ENCODE measurements around the gene FGF14.
"Not testable (repeated sequence)": the region's sequence is repeated elsewhere in the genome, so short reads cannot be mapped to it uniquely, and the experiment has no call there.

Gene FGF14

DNA sequence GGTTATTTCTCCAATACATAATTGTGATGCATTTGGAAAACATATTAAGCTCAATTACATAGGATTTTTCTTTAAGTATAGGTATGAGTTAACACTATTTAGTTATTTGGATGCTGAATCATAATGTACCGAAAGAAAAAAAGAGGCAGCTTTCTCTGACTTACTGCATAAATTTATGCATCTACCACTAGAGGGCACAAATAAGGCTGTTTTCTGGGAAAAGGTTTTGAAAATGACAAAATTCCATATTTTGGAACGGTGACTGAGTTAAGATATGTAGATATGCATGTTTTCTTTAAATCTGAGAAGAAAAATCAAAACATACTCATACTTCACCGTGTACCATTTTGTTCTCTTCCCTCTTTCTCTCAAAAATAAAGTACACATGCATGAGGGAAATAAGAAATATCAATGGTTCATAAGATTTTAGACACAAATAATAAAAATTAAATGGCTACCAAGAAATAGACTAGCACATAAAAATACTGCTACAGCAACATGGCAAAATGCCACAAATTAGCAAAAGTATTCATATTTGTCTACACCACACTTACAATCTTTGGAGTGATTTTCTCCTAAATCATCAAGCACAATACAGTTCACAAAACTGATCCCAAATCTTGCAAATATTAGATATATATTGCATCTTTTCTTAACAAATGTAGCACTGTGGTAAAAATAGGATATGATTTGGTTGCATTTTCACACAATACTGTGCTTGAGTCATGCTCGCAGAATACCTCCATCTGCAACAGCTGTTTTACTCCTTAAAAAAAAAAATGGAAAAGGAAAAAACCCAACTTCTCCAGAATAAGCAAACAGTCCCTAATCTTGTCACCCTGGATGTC is 260.0 kb downstream of the FGF14 start:
- TF ChIP-seq TAF1 (IDR thresholded peaks at IDR 0.05; ENCODE audit: borderline replicate concordance, low read depth, low read length) (no peak), POLR2AphosphoS5 (IDR thresholded peaks at IDR 0.05; ENCODE audit: low read depth, low read length) (no peak), POLR2A (IDR thresholded peaks at IDR 0.05; ENCODE audit: low read depth, low read length) (no peak)
- DNase-seq (ENCODE audit: insufficient read length) (no peak), FAIRE-seq (no peak)

DNA sequence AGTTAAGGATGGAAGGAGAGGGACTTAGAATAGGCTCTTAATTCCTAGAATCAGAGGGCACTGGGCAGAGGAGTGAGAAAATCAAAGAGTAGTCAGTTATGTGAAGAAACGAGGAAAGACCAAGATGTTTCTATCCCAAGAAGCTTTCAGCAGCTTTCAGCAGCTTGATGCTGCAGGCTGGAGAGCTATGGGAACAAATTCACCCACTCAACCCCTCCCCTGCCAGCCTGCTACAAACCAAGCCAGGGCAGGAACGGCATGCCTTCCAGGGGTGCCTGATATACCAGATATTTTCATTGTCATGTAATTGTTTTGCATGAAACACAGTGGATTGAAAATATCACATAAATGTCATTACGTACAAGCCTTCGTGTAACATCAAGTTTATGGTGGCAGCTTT is 262.2 kb downstream of the FGF14 start:
- TF ChIP-seq POLR2A (IDR thresholded peaks at IDR 0.05; ENCODE audit: low read depth, low read length) (no peak), POLR2AphosphoS5 (IDR thresholded peaks at IDR 0.05; ENCODE audit: low read depth, low read length) (no peak), TAF1 (IDR thresholded peaks at IDR 0.05; ENCODE audit: borderline replicate concordance, low read depth, low read length) (no peak)
- DNase-seq (ENCODE audit: insufficient read length) (no peak), FAIRE-seq (no peak)

DNA sequence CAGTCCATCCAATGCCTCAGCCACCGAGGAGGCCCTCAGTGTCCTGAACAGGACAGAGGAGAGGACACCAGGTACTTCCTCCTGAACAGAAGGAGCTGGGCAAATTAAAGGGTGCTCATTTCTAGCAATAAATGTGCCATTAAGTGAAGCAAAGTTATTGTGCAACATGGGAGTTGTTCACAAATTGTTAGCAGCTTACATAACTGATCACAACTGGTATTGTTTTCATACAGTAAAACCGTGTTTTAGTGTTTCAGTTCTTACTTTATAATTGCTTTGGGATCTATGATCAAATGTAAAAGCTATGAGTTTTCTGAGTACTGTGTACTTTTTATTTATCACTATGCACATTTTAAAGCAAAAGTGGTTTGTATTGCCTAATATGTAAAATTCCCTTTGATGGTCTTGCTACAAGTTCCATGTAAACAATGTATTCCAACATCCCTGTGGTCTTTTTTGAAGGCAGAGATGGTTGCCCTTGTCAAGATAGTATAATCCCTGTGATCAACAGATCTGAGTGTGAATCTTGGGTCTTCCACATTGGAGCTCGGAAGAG is 263.1 kb downstream of the FGF14 start:
- TF ChIP-seq TAF1 (IDR thresholded peaks at IDR 0.05; ENCODE audit: borderline replicate concordance, low read depth, low read length) (no peak), POLR2A (IDR thresholded peaks at IDR 0.05; ENCODE audit: low read depth, low read length) (no peak)
- DNase-seq (ENCODE audit: insufficient read length) (no peak), FAIRE-seq (no peak)

DNA sequence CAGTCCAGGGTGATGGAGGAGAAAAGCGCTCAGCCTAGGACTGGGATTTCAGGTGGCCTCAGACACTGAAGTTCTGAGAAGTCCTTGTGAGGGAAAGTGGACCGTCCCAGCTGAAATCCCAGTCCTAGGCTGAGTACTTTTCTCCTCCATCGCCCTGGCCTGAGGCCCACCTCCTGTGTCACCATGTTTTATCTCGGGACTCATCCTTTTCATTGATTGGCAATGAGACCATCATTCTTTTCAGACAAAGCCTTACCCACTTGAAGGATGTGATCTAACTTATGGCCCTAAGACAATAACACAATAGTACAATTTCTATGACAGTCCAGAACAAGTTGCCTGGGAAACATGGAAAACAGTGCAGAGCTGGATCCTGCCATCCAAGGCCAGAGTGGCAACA is 263.9 kb downstream of the FGF14 start:
- DNase-seq (ENCODE audit: insufficient read length); FAIRE-seq: not testable (repeated sequence)

DNA sequence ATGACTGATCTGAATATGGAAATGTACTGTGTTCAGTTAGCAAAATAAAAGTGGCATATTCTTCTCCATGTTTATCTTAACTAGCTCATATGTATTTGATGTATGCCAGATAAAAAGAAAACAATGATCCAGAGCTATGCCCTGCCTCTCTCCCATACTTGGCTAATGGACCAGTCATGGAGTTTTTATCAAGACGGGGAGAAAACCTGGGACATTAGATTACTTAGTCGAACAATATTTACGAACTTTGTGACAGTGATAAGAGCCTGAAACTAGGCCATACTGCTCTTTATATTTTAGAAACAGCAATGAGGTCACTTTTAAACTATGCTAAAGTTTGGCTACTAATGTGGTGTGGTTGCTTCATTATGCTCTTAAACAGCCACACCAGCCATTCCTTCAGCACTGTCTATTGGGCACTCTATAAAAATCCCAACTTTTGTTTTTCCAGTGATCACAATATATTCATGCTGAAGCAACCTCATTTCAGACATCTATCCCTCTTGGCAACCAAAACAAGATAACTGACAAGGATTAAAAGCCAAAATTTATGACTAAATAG is 265.0 kb downstream of the FGF14 start:
- no peak for FAIRE-seq
- DNase-seq (ENCODE audit: insufficient read length) = no peak
- TF ChIP-seq TAF1 (IDR thresholded peaks at IDR 0.05; ENCODE audit: borderline replicate concordance, low read depth, low read length) (no peak), POLR2A (IDR thresholded peaks at IDR 0.05; ENCODE audit: low read depth, low read length) (no peak), POLR2AphosphoS5 (IDR thresholded peaks at IDR 0.05; ENCODE audit: low read depth, low read length) (no peak)

DNA sequence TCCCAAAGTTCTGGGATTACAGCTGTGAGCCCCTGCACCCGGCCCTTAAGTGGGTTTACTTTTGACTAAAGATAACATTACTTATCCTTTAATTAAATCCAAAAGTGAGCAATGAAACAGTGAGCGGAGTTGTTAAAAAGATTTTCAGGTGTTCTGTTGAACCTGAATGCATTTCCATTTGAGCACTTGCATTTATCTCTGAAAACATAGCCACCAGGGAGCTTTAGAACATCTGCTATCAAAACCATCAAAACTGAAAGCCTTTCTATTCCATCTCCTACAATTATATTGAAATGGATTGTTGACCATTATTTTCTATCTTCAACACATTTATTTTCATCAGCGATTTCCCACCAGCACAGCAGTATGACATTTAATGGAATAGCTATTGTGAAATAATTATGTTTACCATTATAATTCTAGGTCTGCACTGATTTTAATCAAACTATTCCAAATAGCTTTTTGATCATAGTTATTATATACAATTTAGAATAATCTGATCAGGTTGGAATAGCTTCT is 269.0 kb downstream of the FGF14 start:
- DNase-seq (ENCODE audit: insufficient read length) = no peak
- TF ChIP-seq TAF1 (IDR thresholded peaks at IDR 0.05; ENCODE audit: borderline replicate concordance, low read depth, low read length) (no peak), POLR2AphosphoS5 (IDR thresholded peaks at IDR 0.05; ENCODE audit: low read depth, low read length) (no peak), POLR2A (IDR thresholded peaks at IDR 0.05; ENCODE audit: low read depth, low read length) (no peak)
- FAIRE-seq = no peak

DNA sequence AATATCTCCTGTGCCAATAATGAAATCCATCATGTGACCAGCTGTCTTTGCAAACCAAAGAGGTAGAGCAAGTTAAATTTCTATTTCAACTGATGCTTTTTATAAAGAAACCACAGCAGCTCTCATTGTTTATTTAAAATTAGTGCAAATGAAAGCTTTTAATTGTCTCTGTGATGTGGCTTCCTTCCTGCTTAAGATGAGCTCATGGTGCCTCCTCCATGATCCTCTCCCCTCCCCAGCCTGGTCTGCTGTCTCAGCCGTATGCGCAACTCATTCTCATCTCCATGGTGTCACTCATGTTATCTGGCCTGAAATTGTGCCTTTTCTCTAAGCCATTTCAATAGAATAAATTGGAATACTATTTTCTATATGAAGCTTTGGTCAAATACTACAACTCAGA is 270.6 kb downstream of the FGF14 start:
- no peak for DNase-seq (ENCODE audit: insufficient read length)
- TF ChIP-seq TAF1 (IDR thresholded peaks at IDR 0.05; ENCODE audit: borderline replicate concordance, low read depth, low read length) (no peak), POLR2AphosphoS5 (IDR thresholded peaks at IDR 0.05; ENCODE audit: low read depth, low read length) (no peak), POLR2A (IDR thresholded peaks at IDR 0.05; ENCODE audit: low read depth, low read length) (no peak)
- no peak for FAIRE-seq

DNA sequence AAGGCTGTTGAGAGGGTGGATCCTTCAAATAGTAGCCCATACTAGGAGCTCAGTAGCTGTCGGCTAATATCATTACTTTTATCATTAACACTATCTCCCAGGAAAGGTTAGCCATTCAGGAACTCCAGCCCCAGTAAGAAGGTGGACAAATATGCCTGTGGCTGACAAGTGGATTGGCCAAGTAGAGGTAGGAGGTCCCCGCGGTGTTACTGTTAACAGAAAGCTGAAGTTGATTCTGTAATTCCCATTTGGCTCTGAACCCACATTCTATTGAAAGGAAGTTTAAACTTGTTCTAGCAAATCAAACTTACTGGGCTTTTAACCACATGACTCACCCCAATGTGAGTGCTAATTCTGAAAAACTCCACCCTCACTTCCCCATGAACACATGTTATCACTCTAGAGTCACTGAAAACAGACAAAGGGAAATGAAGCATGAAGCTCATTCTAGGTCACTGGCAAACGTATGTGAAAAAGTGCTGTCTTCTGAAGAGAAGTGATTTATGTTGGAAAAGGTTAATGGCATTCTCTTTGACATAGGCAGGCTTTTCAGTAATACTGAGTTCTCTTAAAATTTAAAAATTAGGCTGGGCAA is 273.5 kb downstream of the FGF14 start:
- DNase-seq (ENCODE audit: insufficient read length) = no peak
- TF ChIP-seq TAF1 (IDR thresholded peaks at IDR 0.05; ENCODE audit: borderline replicate concordance, low read depth, low read length) = no peak
- FAIRE-seq = no peak

DNA sequence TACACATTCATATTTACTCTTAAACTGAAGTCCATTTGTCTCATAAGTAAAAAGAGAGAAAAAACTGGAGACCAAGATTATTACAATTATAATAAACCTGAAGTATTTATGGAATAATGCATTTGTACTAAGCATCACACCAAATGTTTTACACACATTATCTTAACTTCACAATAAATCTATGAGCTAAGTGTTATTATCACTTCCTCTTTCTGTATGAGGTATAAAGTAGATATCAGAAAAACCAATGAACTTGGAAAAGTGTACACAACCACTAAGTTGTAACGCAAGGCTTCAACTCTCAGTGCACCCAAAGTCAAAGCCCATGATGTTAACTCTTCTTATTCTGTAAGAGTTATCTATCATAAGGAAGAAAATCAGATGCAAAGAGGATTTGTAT is 274.7 kb downstream of the FGF14 start:
- no peak for TF ChIP-seq TAF1 (IDR thresholded peaks at IDR 0.05; ENCODE audit: borderline replicate concordance, low read depth, low read length)
- no peak for TF ChIP-seq POLR2AphosphoS5 (IDR thresholded peaks at IDR 0.05; ENCODE audit: low read depth, low read length)
- no peak for TF ChIP-seq POLR2A (IDR thresholded peaks at IDR 0.05; ENCODE audit: low read depth, low read length)
- FAIRE-seq = no peak
- DNase-seq (ENCODE audit: insufficient read length) = no peak

DNA sequence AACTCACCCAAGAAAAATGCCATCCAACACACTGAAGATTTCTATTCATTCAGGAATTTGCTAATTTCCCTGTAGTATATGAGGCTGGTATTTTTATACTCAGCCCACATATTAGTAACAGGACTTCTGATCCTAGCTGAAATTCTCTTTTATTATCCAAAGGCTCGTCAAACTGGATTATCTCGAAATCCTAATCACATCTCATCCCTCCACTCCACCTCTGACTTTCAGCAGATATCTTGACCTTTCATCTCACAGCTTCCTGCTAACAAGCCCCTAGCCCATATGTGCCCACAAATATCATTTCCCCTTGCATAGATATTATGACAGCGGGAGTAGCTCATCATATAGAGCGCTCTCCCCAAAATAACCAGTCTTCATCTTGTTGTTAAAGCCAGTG is 279.7 kb downstream of the FGF14 start:
- no peak for TF ChIP-seq TAF1 (IDR thresholded peaks at IDR 0.05; ENCODE audit: borderline replicate concordance, low read depth, low read length)
- no peak for DNase-seq (ENCODE audit: insufficient read length)
- FAIRE-seq = no peak

DNA sequence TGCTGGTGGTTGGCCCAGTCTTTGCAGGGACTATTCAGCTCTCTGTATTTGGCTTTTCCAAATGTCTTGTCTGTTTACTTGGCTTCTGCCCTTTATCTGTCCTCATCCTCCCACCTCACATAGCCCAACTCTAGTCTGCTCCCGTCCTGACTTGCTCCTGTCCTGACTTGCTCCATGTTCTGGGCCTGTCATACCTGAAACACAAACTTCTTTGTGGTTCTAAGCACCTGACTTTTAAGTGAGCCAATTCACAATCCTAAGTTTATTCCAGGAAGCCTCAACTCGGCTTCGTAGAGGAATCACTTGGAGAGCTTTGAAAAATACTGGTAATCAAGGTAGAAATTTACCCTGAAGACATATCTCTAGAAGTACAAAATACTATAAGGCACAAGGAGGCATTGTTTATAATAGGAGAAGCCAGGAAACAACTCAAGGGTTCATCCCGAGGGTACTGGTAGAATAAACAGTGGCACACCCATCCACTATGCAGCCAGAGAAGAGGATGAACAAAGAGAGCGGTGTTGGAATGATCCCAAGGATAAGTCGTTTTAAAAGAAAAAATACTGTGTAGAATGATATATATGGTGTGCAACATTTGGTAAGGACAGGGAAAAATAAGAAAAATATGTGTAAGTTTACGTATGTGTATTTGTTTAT is 284.5 kb downstream of the FGF14 start:
- TF ChIP-seq POLR2A (IDR thresholded peaks at IDR 0.05; ENCODE audit: low read depth, low read length) (no peak), TAF1 (IDR thresholded peaks at IDR 0.05; ENCODE audit: borderline replicate concordance, low read depth, low read length) (no peak)
- DNase-seq (ENCODE audit: insufficient read length) (no peak), FAIRE-seq (no peak)

DNA sequence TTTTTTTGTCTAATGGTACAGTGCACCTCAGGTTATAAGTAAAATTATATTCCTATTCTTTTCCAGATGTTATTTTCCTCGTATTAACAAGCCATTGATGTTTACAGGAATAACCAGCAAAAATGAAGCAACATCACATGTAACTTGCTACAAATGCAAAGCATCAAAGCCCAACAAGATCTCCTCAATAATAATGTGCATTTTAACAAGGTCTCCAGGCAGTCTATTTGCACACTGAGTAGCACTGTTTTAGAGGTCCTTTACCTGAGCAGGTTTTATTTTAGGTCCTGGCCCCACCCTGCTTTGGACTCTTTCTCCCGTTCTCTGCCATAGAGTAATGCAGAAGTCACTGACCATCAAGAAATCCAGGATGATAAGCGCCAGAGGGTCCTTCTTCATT is 298.4 kb downstream of the FGF14 start:
- TF ChIP-seq POLR2AphosphoS5 (IDR thresholded peaks at IDR 0.05; ENCODE audit: low read depth, low read length) (no peak), TAF1 (IDR thresholded peaks at IDR 0.05; ENCODE audit: borderline replicate concordance, low read depth, low read length) (no peak), POLR2A (IDR thresholded peaks at IDR 0.05; ENCODE audit: low read depth, low read length) (no peak)
- no peak for FAIRE-seq
- no peak for DNase-seq (ENCODE audit: insufficient read length)
